GOT3 (cell line): ENCODE data around the gene TAMM41.
"Not testable (repeated sequence)": the region's sequence is repeated elsewhere in the genome, so short reads cannot be mapped to it uniquely, and the experiment has no call there.

Experiments used
- DNase-seq: peaks from one replicate; lab custom pipeline; 2025; ENCODE audit warnings: mixed read lengths; lab: John Stamatoyannopoulos, UW

The TAMM41 gene

GRCh38 chr3:11768604-11769003, 78.1 kb downstream of the TAMM41 start:
- DNase-seq: no peak

- no peak for DNase-seq
These were observed 81.7 kb downstream of the TAMM41 start for GRCh38 chr3:11764931-11765363.

GRCh38 chr3:11759996-11760395, 86.7 kb downstream of the TAMM41 start:
- no peak for DNase-seq

GRCh38 chr3:11757929-11758328, 88.8 kb downstream of the TAMM41 start:
- DNase-seq: no peak

- DNase-seq: no peak
These were observed 89.2 kb downstream of the TAMM41 start for GRCh38 chr3:11757441-11757875.

- no peak for DNase-seq
These were observed 91.4 kb downstream of the TAMM41 start for GRCh38 chr3:11755276-11755675.

- not testable (repeated sequence) for DNase-seq
These were observed 94.4 kb downstream of the TAMM41 start for GRCh38 chr3:11752254-11752653.

GRCh38 chr3:11748306-11748705, 98.4 kb downstream of the TAMM41 start:
- not testable (repeated sequence) for DNase-seq
